HepG2 (cell line): ENCODE measurements around the gene ALG3. TPM values are rescaled to one million over a fixed set of nuclear protein-coding genes. Genes with fewer than 3 reads are reported as not detected.

Experiments used
- AFF4 ChIP-seq: sonication (generic); formaldehyde crosslinking; IDR thresholded peaks from 2 replicates; pipeline ENCODE4 v1.4.0; 2020; ENCODE audit warnings: missing genetic modification reagents
- CBFB ChIP-seq: sonication (generic); formaldehyde crosslinking; IDR thresholded peaks from 2 replicates; pipeline ENCODE4 v1.4.0; 2020; ENCODE audit warnings: missing genetic modification reagents
- CC2D1A ChIP-seq: sonication (generic); formaldehyde crosslinking; IDR thresholded peaks from 2 replicates; pipeline ENCODE4 v1.8.1; 2023; ENCODE audit warnings: mild to moderate bottlenecking, missing genetic modification reagents
- DNMT3B ChIP-seq: conservative IDR thresholded peaks from 2 replicates; pipeline ENCODE4 v1.6.1; 2016; ENCODE audit warnings: missing biosample characterization, control low read depth
- DR1 ChIP-seq: sonication (generic); formaldehyde crosslinking; IDR thresholded peaks from 2 replicates; pipeline ENCODE4 v1.8.0; 2021; ENCODE audit warnings: mild to moderate bottlenecking, missing genetic modification reagents, inconsistent platforms
- MED8 ChIP-seq: sonication (generic); formaldehyde crosslinking; IDR thresholded peaks from 2 replicates; pipeline ENCODE4 v1.8.1; 2023; ENCODE audit warnings: mild to moderate bottlenecking, missing genetic modification reagents; ENCODE audit not compliant: insufficient replicate concordance
- STAT5B ChIP-seq: sonication (generic); formaldehyde crosslinking; IDR thresholded peaks from 2 replicates; pipeline ENCODE4 v1.4.0; 2020; ENCODE audit warnings: missing genetic modification reagents
- ZBTB44 ChIP-seq: sonication (generic); formaldehyde crosslinking; IDR thresholded peaks from 2 replicates; pipeline ENCODE4 v1.4.0; 2020; ENCODE audit warnings: missing genetic modification reagents
- ZFP37 ChIP-seq: sonication (generic); formaldehyde crosslinking; IDR thresholded peaks from 2 replicates; pipeline ENCODE4 v1.4.0; 2020; ENCODE audit warnings: missing genetic modification reagents, borderline replicate concordance
- ZKSCAN5 ChIP-seq: sonication (generic); formaldehyde crosslinking; IDR thresholded peaks from 2 replicates; pipeline ENCODE4 v1.5.1; 2020; ENCODE audit warnings: mild to moderate bottlenecking, missing genetic modification reagents
- ZNF160 ChIP-seq: sonication (generic); formaldehyde crosslinking; IDR thresholded peaks from 2 replicates; pipeline ENCODE4 v1.8.0; 2022; ENCODE audit warnings: mild to moderate bottlenecking, inconsistent platforms, missing genetic modification reagents
- ZNF275 ChIP-seq: sonication (generic); formaldehyde crosslinking; IDR thresholded peaks from 2 replicates; pipeline ENCODE4 v1.8.0; 2022; ENCODE audit warnings: missing genetic modification reagents, mild to moderate bottlenecking, inconsistent platforms, borderline replicate concordance
- ZNF557 ChIP-seq: sonication (generic); formaldehyde crosslinking; IDR thresholded peaks from 2 replicates; pipeline ENCODE4 v1.4.0; 2020; ENCODE audit warnings: missing genetic modification reagents
- ZNF687 ChIP-seq: sonication (generic); formaldehyde crosslinking; IDR thresholded peaks from 2 replicates; pipeline ENCODE4 v1.5.1; 2020; ENCODE audit warnings: mild to moderate bottlenecking, missing genetic modification reagents, moderate library complexity
- ZNF704 ChIP-seq: sonication (generic); formaldehyde crosslinking; IDR thresholded peaks from 2 replicates; pipeline ENCODE4 v1.8.1; 2023; ENCODE audit warnings: mild to moderate bottlenecking, inconsistent platforms, moderate library complexity, missing genetic modification reagents, borderline replicate concordance
- ZNF790 ChIP-seq: sonication (generic); formaldehyde crosslinking; IDR thresholded peaks from 2 replicates; pipeline ENCODE4 v1.8.0; 2022; ENCODE audit warnings: missing genetic modification reagents, mild to moderate bottlenecking, borderline replicate concordance
- polyA plus RNA-seq, 8 experiments: library from polyadenylated mRNA; depleted of rRNA in 3 of 8; stranded (reverse) in 7 of 8; unstranded in 1 of 8; fragments of >200 nt; fragmentation: Illumina TruSeq in 4 of 8; extraction: Trizol in 4 of 8; gene quantifications; 2 replicates each; pipeline versions ENCODE4 v1.2.1 to v1.2.3, GENCODE V29; 2011 to 2016; ENCODE audit warnings: low read depth in 4 of 8, missing spikeins in 1 of 8, mixed read lengths in 1 of 8; ENCODE audit not compliant: insufficient read depth in 1 of 8
- total RNA-seq, 5 experiments: library from RNA; depleted of rRNA; stranded (reverse); fragments of >200 nt; fragmentation: Illumina TruSeq; extraction: Trizol; gene quantifications; 2 replicates each; pipeline ENCODE4 v1.2.3, GENCODE V29; 2016; ENCODE audit warnings: low read depth in 1 of 5

The ALG3 gene
- total and polyA plus RNA-seq, 2 of the 13 experiments (the other 11 are each of a cell fraction or from before 2014, with no cell fraction given) = 46.6 to 57.1 TPM

GRCh38 chr3:184229394-184230080 lies 19.2 kb downstream of the ALG3 start, which contains the start of gene VWA5B2 (continued):
- TF ChIP-seq AFF4 (CRISPR knock-in tag) = no peak
- TF ChIP-seq MED8 (CRISPR knock-in tag) = no peak
- no peak for TF ChIP-seq DR1
- no peak for TF ChIP-seq ZNF790
- no peak for TF ChIP-seq ZNF704 (CRISPR knock-in tag)
- TF ChIP-seq ZNF687 (CRISPR knock-in tag) = no peak
- TF ChIP-seq ZNF160 = no peak
- no peak for TF ChIP-seq CBFB (CRISPR knock-in tag)
- TF ChIP-seq STAT5B (CRISPR knock-in tag) = no peak
- TF ChIP-seq ZNF557 (CRISPR knock-in tag) = no peak
- no peak for TF ChIP-seq DNMT3B
- TF ChIP-seq ZBTB44 = no peak
- no peak for TF ChIP-seq ZFP37
- TF ChIP-seq ZNF275 (CRISPR knock-in tag) = no peak
- TF ChIP-seq ZKSCAN5 (CRISPR knock-in tag) = no peak
- TF ChIP-seq CC2D1A (CRISPR knock-in tag) = no peak
